Activated naive CD4-positive, alpha-beta T cell treated with anti-CD3 and anti-CD28 coated beads, Interleukin-2, amount 10 ng/mL, durations not matched to agents 7 days and 5 days (primary cell): Measurements from ENCODE around the gene IFRD2.

Source experiments
- CTCF ChIA-PET: fragments of 350-600 bp; sonication (Branson Sonifier 250); formaldehyde crosslinking; loops from one replicate; lab custom pipeline; 2021; ENCODE audit warnings: antibody characterized with exemption; lab: Charles Lee
- DNase-seq: peaks from one replicate; pipeline ENCODE4 v3.0.0-alpha.2; 2020
- H3K27ac Mint-ChIP-seq: one replicate; pipeline ENCODE4 v1.8.0; 2021; ENCODE audit warnings: mild to moderate bottlenecking, moderate library complexity, mixed read lengths
- H3K27me3 Mint-ChIP-seq: one replicate; pipeline ENCODE4 v1.8.0; 2021; ENCODE audit warnings: mild to moderate bottlenecking, mixed read lengths
- H3K36me3 Mint-ChIP-seq: one replicate; pipeline ENCODE4 v1.8.0; 2021; ENCODE audit warnings: mixed read lengths
- H3K4me1 Mint-ChIP-seq: one replicate; pipeline ENCODE4 v1.8.0; 2021; ENCODE audit warnings: mixed read lengths
- H3K4me3 Mint-ChIP-seq: one replicate; pipeline ENCODE4 v1.8.0; 2021; ENCODE audit warnings: mild to moderate bottlenecking, moderate library complexity, mixed read lengths
- H3K9me3 Mint-ChIP-seq: one replicate; pipeline ENCODE4 v1.8.0; 2021; ENCODE audit warnings: mixed read lengths

The IFRD2 gene

GRCh38 chr3:50331364-50331907 lies 39.2 kb upstream of the IFRD2 start:
- Mint-ChIP-seq H3K9me3 (no peaks in the 10 kb centered on the region), H3K4me3 (no peak overlapping the region), H3K27ac (no peak overlapping the region), H3K4me1 (peaks cover 58% of the 10 kb centered on the region), H3K27me3 (no peaks in the 10 kb centered on the region), H3K36me3 (peaks cover 58% of the 10 kb centered on the region)
- no peak for DNase-seq
- CTCF ChIA-PET, result no interaction called here

- Mint-ChIP-seq H3K4me1 (peaks cover 50% of the 10 kb centered on the region), H3K27ac (no peak overlapping the region), H3K27me3 (no peaks in the 10 kb centered on the region), H3K36me3 (peaks cover 48% of the 10 kb centered on the region), H3K9me3 (no peaks in the 10 kb centered on the region), H3K4me3 (no peak overlapping the region)
- DNase-seq, result no peak
- CTCF ChIA-PET, result interaction anchor here (0.9 kb wide), 1 partner anchor 9 kb away, joined by 4 read pairs; no protein-coding TSS in a partner anchor
These were observed 38.1 kb upstream of the IFRD2 start for GRCh38 chr3:50330330-50330729.

GRCh38 chr3:50327943-50328691 lies 35.9 kb upstream of the IFRD2 start, which contains the start of gene TUSC2:
TUSC2 (minus strand) TSS chr3:50328223; CDS start chr3:50328099, 124 bp downstream.
- CTCF ChIA-PET, result interaction anchor here (0.9 to 2.4 kb wide), 5 partner anchors 9 to 133 kb away, joined by 3 to 8 read pairs (median 3); partner anchors contain the start of gene HYAL1
- peak; percentile 97 for DNase-seq
- Mint-ChIP-seq H3K27ac (peak within 1 kb of the TSS; percentile 89), H3K4me3 (peak within 1 kb of the TSS; percentile 93), H3K36me3 (peaks cover 35% of the 10 kb centered on the region), H3K4me1 (peaks cover 36% of the 10 kb centered on the region), H3K27me3 (no peaks in the 10 kb centered on the region), H3K9me3 (no peaks in the 10 kb centered on the region)

- no peak for DNase-seq
- Mint-ChIP-seq H3K36me3 (peaks cover 28% of the 10 kb centered on the region), H3K27ac (peak overlapping the region; percentile 52), H3K4me1 (peaks cover 31% of the 10 kb centered on the region), H3K27me3 (no peaks in the 10 kb centered on the region), H3K4me3 (peak overlapping the region; percentile 93), H3K9me3 (no peaks in the 10 kb centered on the region)
- CTCF ChIA-PET, result interaction anchor here (1.1 kb wide), 1 partner anchor 24 kb away, joined by 3 read pairs; the partner anchor contains the start of gene HYAL1
These were observed 34.9 kb upstream of the IFRD2 start for GRCh38 chr3:50327129-50327528.

- H3K36me3 Mint-ChIP-seq, result peaks cover 22% of the 10 kb centered on the region
- no peak overlapping the region for H3K27ac Mint-ChIP-seq
- no peaks in the 10 kb centered on the region for H3K9me3 Mint-ChIP-seq
- H3K4me3 Mint-ChIP-seq, result peak overlapping the region; percentile 93
- H3K27me3 Mint-ChIP-seq, result no peaks in the 10 kb centered on the region
- CTCF ChIA-PET, result no interaction called here
- no peak for DNase-seq
- peaks cover 29% of the 10 kb centered on the region for H3K4me1 Mint-ChIP-seq
These were observed 33.9 kb upstream of the IFRD2 start for GRCh38 chr3:50326182-50326541.

- Mint-ChIP-seq H3K4me3 (peak overlapping the region; percentile 93), H3K9me3 (no peaks in the 10 kb centered on the region), H3K4me1 (peaks cover 30% of the 10 kb centered on the region), H3K27ac (no peak overlapping the region), H3K36me3 (peaks cover 17% of the 10 kb centered on the region), H3K27me3 (no peaks in the 10 kb centered on the region)
- CTCF ChIA-PET, result interaction anchor here (1.4 to 3.5 kb wide), 4 partner anchors 11 to 51 kb away, joined by 3 to 15 read pairs (median 14); partner anchors contain the start of genes CYB561D2 and NPRL2
- DNase-seq, result no peak
These were observed 33.4 kb upstream of the IFRD2 start for GRCh38 chr3:50325497-50326181.

- no peak for DNase-seq
- Mint-ChIP-seq H3K27ac (no peak overlapping the region), H3K4me1 (peaks cover 33% of the 10 kb centered on the region), H3K27me3 (no peaks in the 10 kb centered on the region), H3K36me3 (peaks cover 13% of the 10 kb centered on the region), H3K9me3 (no peaks in the 10 kb centered on the region), H3K4me3 (no peak overlapping the region)
- CTCF ChIA-PET, result interaction anchor here (1.0 to 3.5 kb wide), 11 partner anchors 10 to 134 kb away, joined by 3 to 40 read pairs (median 8); partner anchors contain the start of genes CYB561D2, GNAT1, HYAL3 and NAA80
These were observed 32.9 kb upstream of the IFRD2 start for GRCh38 chr3:50325113-50325480.

- peaks cover 7% of the 10 kb centered on the region for H3K36me3 Mint-ChIP-seq
- H3K4me1 Mint-ChIP-seq, result peaks cover 38% of the 10 kb centered on the region
- CTCF ChIA-PET, result interaction anchor here (0.8 to 3.5 kb wide), 19 partner anchors 10 to 133 kb away, joined by 3 to 40 read pairs (median 5); partner anchors contain the start of genes CYB561D2, GNAT1, HYAL1 and HYAL3
- H3K9me3 Mint-ChIP-seq, result no peaks in the 10 kb centered on the region
- H3K27ac Mint-ChIP-seq, result no peak overlapping the region
- H3K4me3 Mint-ChIP-seq, result peak overlapping the region; percentile 2
- peak; percentile 78 for DNase-seq
- H3K27me3 Mint-ChIP-seq, result no peaks in the 10 kb centered on the region
These were observed 32.3 kb upstream of the IFRD2 start for GRCh38 chr3:50324351-50325112.

GRCh38 chr3:50323614-50324199 lies 31.5 kb upstream of the IFRD2 start:
- Mint-ChIP-seq H3K27me3 (no peaks in the 10 kb centered on the region), H3K9me3 (no peaks in the 10 kb centered on the region), H3K4me1 (peaks cover 44% of the 10 kb centered on the region), H3K4me3 (no peak overlapping the region), H3K36me3 (peaks cover 5% of the 10 kb centered on the region), H3K27ac (no peak overlapping the region)
- DNase-seq, result no peak
- CTCF ChIA-PET, result interaction anchor here (0.8 to 3.5 kb wide), 19 partner anchors 8 to 132 kb away, joined by 3 to 40 read pairs (median 5); partner anchors contain the start of genes CYB561D2, GNAT1, HYAL1 and HYAL3

- H3K9me3 Mint-ChIP-seq, result no peaks in the 10 kb centered on the region
- no peak for DNase-seq
- peaks cover 44% of the 10 kb centered on the region for H3K4me1 Mint-ChIP-seq
- H3K4me3 Mint-ChIP-seq, result peak overlapping the region; percentile 33
- H3K36me3 Mint-ChIP-seq, result peaks cover 5% of the 10 kb centered on the region
- CTCF ChIA-PET, result interaction anchor here (1.0 to 3.5 kb wide), 6 partner anchors 9 to 51 kb away, joined by 3 to 40 read pairs (median 10); partner anchors contain the start of genes HYAL3 and NAA80
- no peaks in the 10 kb centered on the region for H3K27me3 Mint-ChIP-seq
- H3K27ac Mint-ChIP-seq, result peak overlapping the region; percentile 19
These were observed 30.9 kb upstream of the IFRD2 start for GRCh38 chr3:50323092-50323600.

GRCh38 chr3:50322386-50323091 lies 30.3 kb upstream of the IFRD2 start, which contains the start of gene HYAL2:
HYAL2 (minus strand) TSS chr3:50322745; CDS start chr3:50320489, 2,256 bp downstream.
- no peaks in the 10 kb centered on the region for H3K27me3 Mint-ChIP-seq
- H3K36me3 Mint-ChIP-seq, result peaks cover 5% of the 10 kb centered on the region
- H3K4me3 Mint-ChIP-seq, result peak within 1 kb of the TSS; percentile 72
- H3K4me1 Mint-ChIP-seq, result peaks cover 44% of the 10 kb centered on the region
- DNase-seq, result no peak
- H3K9me3 Mint-ChIP-seq, result no peaks in the 10 kb centered on the region
- H3K27ac Mint-ChIP-seq, result peak within 1 kb of the TSS; percentile 91
- CTCF ChIA-PET, result interaction anchor here (1.3 to 3.5 kb wide), 5 partner anchors 8 to 31 kb away, joined by 3 to 40 read pairs (median 8); partner anchors contain the start of genes HYAL3 and NAA80

- peak overlapping the region; percentile 72 for H3K4me3 Mint-ChIP-seq
- H3K27ac Mint-ChIP-seq, result no peak overlapping the region
- H3K9me3 Mint-ChIP-seq, result no peaks in the 10 kb centered on the region
- no peak for DNase-seq
- H3K36me3 Mint-ChIP-seq, result peaks cover 5% of the 10 kb centered on the region
- peaks cover 44% of the 10 kb centered on the region for H3K4me1 Mint-ChIP-seq
- H3K27me3 Mint-ChIP-seq, result no peaks in the 10 kb centered on the region
- CTCF ChIA-PET, result interaction anchor here (1.3 to 3.5 kb wide), 4 partner anchors 8 to 31 kb away, joined by 3 to 15 read pairs (median 6); partner anchors contain the start of genes HYAL3 and NAA80
These were observed 29.8 kb upstream of the IFRD2 start for GRCh38 chr3:50322115-50322385.
